ENCODE results near the gene HMGXB3. TPM values are rescaled to one million over a fixed set of nuclear protein-coding genes. Genes with fewer than 3 reads are reported as not detected.
A peak's percentile ranks its signal among the peaks of the same experiment; 100 is the strongest.

The HMGXB3 gene
- total RNA-seq, 3 donors from 2014 or later (not counting 1 experiment from before 2014, with no cell fraction given), result 39.0 to 46.5 (median 45.8) TPM

GRCh38 chr5:150075806-150076205 lies 75.3 kb downstream of the HMGXB3 start:
- WGBS (ENCODE audit: insufficient coverage), result 88% methylated on average over 4 of the region's 4 CpGs
- Histone ChIP-seq H3K4me1 (ENCODE audit: control insufficient read depth, insufficient read depth, low read length) (no peaks in the 10 kb centered on the region), H3K27ac (ENCODE audit: low read length) (no peak overlapping the region), H3K27me3 (ENCODE audit: control insufficient read depth, insufficient read depth, low read length) (no peaks in the 10 kb centered on the region), H3K9me3 (ENCODE audit: control insufficient read depth, insufficient read depth, low read length) (no peaks in the 10 kb centered on the region), H3K36me3 (ENCODE audit: control insufficient read depth, insufficient read depth, low read length) (no peaks in the 10 kb centered on the region), H3K4me3 (ENCODE audit: low read length) (no peak overlapping the region)
- H3K27ac Mint-ChIP-seq, result no peak overlapping the region
- peaks cover 8 to 17% of the 10 kb centered on the region in 2 donors for H3K27me3 Mint-ChIP-seq (ENCODE audit: low read depth in 2 of 2)
- ATAC-seq (peak in 1 of 3 donors; percentile 28), DNase-seq (no peak)
- intact Hi-C loops (cut with micrococcal nuclease), result no loop called here
- no peaks in the 10 kb centered on the region for H3K9me3 Mint-ChIP-seq
- no peak for TF ChIP-seq CTCF (IDR thresholded peaks at IDR 0.05)
- H3K4me3 Mint-ChIP-seq, result no peak overlapping the region
- no peaks in the 10 kb centered on the region for H3K4me1 Mint-ChIP-seq
- no peaks in the 10 kb centered on the region for H3K36me3 Mint-ChIP-seq

- no peak overlapping the region for H3K27ac ChIP-seq (ENCODE audit: low read length)
- Mint-ChIP-seq H3K27ac (no peak overlapping the region), H3K4me3 (no peak overlapping the region), H3K4me1 (peaks cover 2 to 3% of the 10 kb centered on the region in 2 donors), H3K36me3 (no peaks in the 10 kb centered on the region), H3K9me3 (no peaks in the 10 kb centered on the region), H3K27me3 (ENCODE audit: low read depth in 2 of 2) (peaks cover 18 to 21% of the 10 kb centered on the region in 2 donors)
- H3K27me3 ChIP-seq (ENCODE audit: control insufficient read depth, insufficient read depth, low read length), result no peaks in the 10 kb centered on the region
- DNase-seq (no peak), ATAC-seq (no peak)
- no peaks in the 10 kb centered on the region for H3K36me3 ChIP-seq (ENCODE audit: control insufficient read depth, insufficient read depth, low read length)
- H3K4me3 ChIP-seq (ENCODE audit: low read length), result no peak overlapping the region
- peaks cover 5% of the 10 kb centered on the region for H3K4me1 ChIP-seq (ENCODE audit: control insufficient read depth, insufficient read depth, low read length)
- intact Hi-C loops (cut with micrococcal nuclease), result no loop called here
- H3K9me3 ChIP-seq (ENCODE audit: control insufficient read depth, insufficient read depth, low read length), result no peaks in the 10 kb centered on the region
- WGBS (ENCODE audit: insufficient coverage), result 83% methylated on average over 8 of the region's 8 CpGs
- no peak for TF ChIP-seq CTCF (IDR thresholded peaks at IDR 0.05)
Measured at GRCh38 chr5:150077060-150077459, 76.5 kb downstream of the HMGXB3 start.

GRCh38 chr5:150077996-150078801 lies 77.7 kb downstream of the HMGXB3 start:
- intact Hi-C loops (cut with micrococcal nuclease), result no loop called here
- H3K4me3 ChIP-seq (ENCODE audit: low read length), result no peak overlapping the region
- Mint-ChIP-seq H3K36me3 (no peaks in the 10 kb centered on the region), H3K4me1 (peaks cover 13 to 14% of the 10 kb centered on the region in 2 donors), H3K27me3 (ENCODE audit: low read depth in 2 of 2) (peaks cover 21 to 23% of the 10 kb centered on the region in 2 donors), H3K27ac (no peak overlapping the region), H3K9me3 (no peaks in the 10 kb centered on the region), H3K4me3 (no peak overlapping the region)
- H3K27me3 ChIP-seq (ENCODE audit: control insufficient read depth, insufficient read depth, low read length), result peaks cover 6% of the 10 kb centered on the region
- no peaks in the 10 kb centered on the region for H3K36me3 ChIP-seq (ENCODE audit: control insufficient read depth, insufficient read depth, low read length)
- no peak for ATAC-seq
- H3K4me1 ChIP-seq (ENCODE audit: control insufficient read depth, insufficient read depth, low read length), result peaks cover 13% of the 10 kb centered on the region
- TF ChIP-seq CTCF (IDR thresholded peaks at IDR 0.05), result no peak
- WGBS (ENCODE audit: insufficient coverage), result 87% methylated on average over 8 of the region's 8 CpGs
- DNase-seq, result no peak
- no peaks in the 10 kb centered on the region for H3K9me3 ChIP-seq (ENCODE audit: control insufficient read depth, insufficient read depth, low read length)
- no peak overlapping the region for H3K27ac ChIP-seq (ENCODE audit: low read length)

All from natural killer cell (primary cell).